ENCODE results near the gene LARP6. TPM values are rescaled to one million over a fixed set of nuclear protein-coding genes. Genes with fewer than 3 reads are reported as not detected.

The LARP6 gene
- total RNA-seq, 6 experiments from 2014 or later: 105 to 121 (median 115) TPM

DNA sequence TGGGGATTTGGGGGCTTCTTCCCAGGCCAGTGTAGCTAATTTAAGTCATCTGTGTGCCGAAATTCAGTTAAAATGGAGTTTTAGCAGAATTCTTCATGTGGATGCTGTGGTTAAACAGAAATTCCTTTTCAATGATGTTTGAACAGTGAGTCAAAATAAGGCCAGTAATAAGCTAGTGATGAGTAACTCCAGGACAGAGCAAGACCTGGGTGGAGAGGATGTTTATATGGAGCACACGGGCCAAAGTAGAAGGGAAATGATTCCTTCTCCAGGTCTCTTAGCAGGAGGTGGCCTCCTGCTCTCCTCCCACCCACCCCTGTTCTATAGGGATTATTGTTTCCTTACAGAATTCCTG lies 58.7 kb downstream of the LARP6 start:
- Mint-ChIP-seq H3K9me3 (no peaks in the 10 kb centered on the region; the same call in 1 of the 2 replicates), H3K27ac (peak overlapping the region; percentile 100), H3K4me3 (peak overlapping the region; percentile 81), H3K4me1 (ENCODE audit: low read depth) (peaks cover 97% of the 10 kb centered on the region), H3K36me3 (ENCODE audit: low read depth) (peaks cover 4% of the 10 kb centered on the region), H3K27me3 (ENCODE audit: insufficient read depth) (peaks cover 1% of the 10 kb centered on the region; the same call in 1 of the 2 replicates)
- TF ChIP-seq, protein P1, sequence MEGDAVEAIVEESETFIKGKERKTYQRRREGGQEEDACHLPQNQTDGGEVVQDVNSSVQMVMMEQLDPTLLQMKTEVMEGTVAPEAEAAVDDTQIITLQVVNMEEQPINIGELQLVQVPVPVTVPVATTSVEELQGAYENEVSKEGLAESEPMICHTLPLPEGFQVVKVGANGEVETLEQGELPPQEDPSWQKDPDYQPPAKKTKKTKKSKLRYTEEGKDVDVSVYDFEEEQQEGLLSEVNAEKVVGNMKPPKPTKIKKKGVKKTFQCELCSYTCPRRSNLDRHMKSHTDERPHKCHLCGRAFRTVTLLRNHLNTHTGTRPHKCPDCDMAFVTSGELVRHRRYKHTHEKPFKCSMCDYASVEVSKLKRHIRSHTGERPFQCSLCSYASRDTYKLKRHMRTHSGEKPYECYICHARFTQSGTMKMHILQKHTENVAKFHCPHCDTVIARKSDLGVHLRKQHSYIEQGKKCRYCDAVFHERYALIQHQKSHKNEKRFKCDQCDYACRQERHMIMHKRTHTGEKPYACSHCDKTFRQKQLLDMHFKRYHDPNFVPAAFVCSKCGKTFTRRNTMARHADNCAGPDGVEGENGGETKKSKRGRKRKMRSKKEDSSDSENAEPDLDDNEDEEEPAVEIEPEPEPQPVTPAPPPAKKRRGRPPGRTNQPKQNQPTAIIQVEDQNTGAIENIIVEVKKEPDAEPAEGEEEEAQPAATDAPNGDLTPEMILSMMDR (IDR thresholded peaks at IDR 0.05): no peak
- DNase-seq: peak; percentile 95

DNA sequence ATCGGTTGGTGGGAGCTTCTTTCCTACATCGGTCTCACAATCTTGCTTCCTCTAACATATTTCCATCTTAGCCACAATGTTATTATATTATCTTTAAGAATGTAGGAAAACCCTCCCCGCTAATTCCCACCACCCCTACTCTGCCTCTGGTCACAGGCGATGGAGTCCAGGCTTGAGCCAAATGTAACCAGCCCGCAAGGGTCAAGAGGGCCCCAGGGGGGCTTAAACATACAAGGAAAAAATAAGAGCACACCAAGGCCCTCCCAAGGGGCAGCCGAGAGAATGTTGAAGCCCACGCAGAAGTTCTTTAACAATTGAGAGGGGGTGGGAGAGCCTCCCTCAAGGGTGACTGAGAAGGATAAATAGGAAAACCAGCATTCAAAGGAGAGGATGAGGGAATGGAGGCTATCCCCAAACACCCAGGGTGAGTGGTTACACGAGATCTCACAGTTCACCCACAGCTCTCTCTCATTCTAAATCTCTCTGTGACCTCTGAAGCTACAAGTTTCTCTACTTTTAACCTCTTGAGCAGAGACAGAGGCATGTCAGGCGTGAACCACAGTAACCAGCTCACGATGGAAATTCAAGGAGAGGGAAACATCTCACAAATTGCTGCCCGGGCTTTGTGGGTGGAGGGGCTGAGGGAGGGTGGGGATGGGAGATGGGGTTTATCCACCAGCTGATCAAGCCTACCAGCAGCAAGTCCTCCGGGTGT lies 59.2 kb downstream of the LARP6 start:
- DNase-seq: peak; percentile 28
- Mint-ChIP-seq H3K27ac (peak overlapping the region; percentile 100), H3K4me3 (peak overlapping the region; percentile 81), H3K27me3 (ENCODE audit: insufficient read depth) (peaks cover under 1% of the 10 kb centered on the region; the same call in 1 of the 2 replicates), H3K4me1 (ENCODE audit: low read depth) (peaks cover 97% of the 10 kb centered on the region), H3K9me3 (no peaks in the 10 kb centered on the region; the same call in 1 of the 2 replicates), H3K36me3 (ENCODE audit: low read depth) (peaks cover 4% of the 10 kb centered on the region)
- TF ChIP-seq, protein P1 (IDR thresholded peaks at IDR 0.05): no peak

DNA sequence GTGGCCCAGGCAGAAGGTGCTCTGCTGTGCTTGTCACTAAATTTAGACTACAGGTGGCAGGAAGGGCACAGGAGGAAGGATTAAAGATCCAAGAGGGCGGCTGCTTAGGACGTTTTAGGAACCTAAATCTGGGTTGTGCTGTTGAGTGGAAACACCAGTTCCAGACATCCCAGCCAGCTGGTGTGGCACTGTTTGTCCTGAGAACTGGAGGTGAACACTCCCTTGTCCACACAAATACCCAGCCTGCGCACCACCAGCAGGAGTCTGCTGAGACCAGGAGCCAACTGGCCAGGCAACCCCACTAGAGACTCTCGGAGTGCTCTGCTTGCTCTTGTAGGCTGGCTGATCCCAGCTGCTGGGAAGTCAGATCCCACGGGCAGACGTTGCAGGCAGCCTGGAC lies 60.3 kb downstream of the LARP6 start:
- peaks cover 96% of the 10 kb centered on the region for H3K4me1 Mint-ChIP-seq (ENCODE audit: low read depth)
- TF ChIP-seq, protein P1 (IDR thresholded peaks at IDR 0.05): no peak
- H3K27me3 Mint-ChIP-seq (ENCODE audit: insufficient read depth): no peaks in the 10 kb centered on the region; the same call in 1 of the 2 replicates
- H3K9me3 Mint-ChIP-seq: no peaks in the 10 kb centered on the region; the same call in 1 of the 2 replicates
- no peak for DNase-seq
- H3K4me3 Mint-ChIP-seq: no peak overlapping the region
- peak overlapping the region; percentile 100 for H3K27ac Mint-ChIP-seq
- H3K36me3 Mint-ChIP-seq (ENCODE audit: low read depth): peaks cover 4% of the 10 kb centered on the region

DNA sequence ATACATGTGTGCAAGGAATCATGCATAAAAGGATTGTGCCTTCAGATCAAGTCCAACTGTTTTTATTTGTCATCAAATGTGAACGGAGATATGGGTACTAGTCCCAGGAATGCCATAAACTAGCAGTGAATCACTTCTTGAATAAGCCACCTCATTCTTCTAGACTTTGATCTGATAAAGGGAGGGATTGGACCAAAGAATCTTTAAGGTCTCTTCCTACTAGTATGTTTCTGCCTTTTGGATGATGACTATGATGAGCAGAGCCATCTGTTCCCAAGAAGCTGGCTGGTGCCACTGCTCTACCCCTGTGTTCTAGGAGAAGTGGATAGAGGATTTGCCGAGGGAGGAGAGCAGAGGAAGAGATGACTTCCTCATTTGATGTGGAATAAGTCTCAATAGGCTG lies 61.8 kb downstream of the LARP6 start:
- Mint-ChIP-seq H3K4me3 (peak overlapping the region; percentile 65), H3K9me3 (no peaks in the 10 kb centered on the region), H3K27me3 (ENCODE audit: insufficient read depth) (no peaks in the 10 kb centered on the region; the same call in 1 of the 2 replicates), H3K27ac (peak overlapping the region; percentile 100), H3K4me1 (ENCODE audit: low read depth) (peaks cover 96% of the 10 kb centered on the region), H3K36me3 (ENCODE audit: low read depth) (peaks cover 4% of the 10 kb centered on the region)
- DNase-seq: peak; percentile 96
- TF ChIP-seq, protein P1 (IDR thresholded peaks at IDR 0.05): no peak

DNA sequence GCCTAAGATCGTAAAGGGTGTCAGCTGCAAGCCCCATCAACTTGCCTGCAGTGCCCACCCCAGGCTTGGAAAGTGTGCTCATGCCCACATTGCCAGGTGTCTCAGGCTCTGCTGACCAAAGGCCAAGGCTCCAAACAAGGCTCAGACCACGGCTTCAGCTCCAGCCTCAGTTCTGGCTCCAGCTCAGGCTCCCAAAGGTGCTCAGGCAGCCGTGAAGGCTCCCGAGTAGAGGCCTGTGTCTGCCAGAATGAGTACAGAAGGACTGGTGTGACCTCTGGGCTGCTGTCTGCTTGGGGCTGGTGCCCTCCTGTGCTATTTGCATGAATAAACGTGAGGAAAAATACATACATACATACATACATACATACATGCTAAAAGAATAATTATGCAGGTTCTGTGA lies 62.7 kb downstream of the LARP6 start:
- H3K9me3 Mint-ChIP-seq: no peaks in the 10 kb centered on the region
- H3K27me3 Mint-ChIP-seq (ENCODE audit: insufficient read depth): no peaks in the 10 kb centered on the region; the same call in 1 of the 2 replicates
- peak overlapping the region; percentile 100 for H3K27ac Mint-ChIP-seq
- H3K4me3 Mint-ChIP-seq: peak overlapping the region; percentile 65
- H3K36me3 Mint-ChIP-seq (ENCODE audit: low read depth): no peaks in the 10 kb centered on the region
- peaks cover 91% of the 10 kb centered on the region for H3K4me1 Mint-ChIP-seq (ENCODE audit: low read depth)
- no peak for DNase-seq
- TF ChIP-seq, protein P1 (IDR thresholded peaks at IDR 0.05): no peak
